ENCODE measurements around the gene WBP1L.

DNA sequence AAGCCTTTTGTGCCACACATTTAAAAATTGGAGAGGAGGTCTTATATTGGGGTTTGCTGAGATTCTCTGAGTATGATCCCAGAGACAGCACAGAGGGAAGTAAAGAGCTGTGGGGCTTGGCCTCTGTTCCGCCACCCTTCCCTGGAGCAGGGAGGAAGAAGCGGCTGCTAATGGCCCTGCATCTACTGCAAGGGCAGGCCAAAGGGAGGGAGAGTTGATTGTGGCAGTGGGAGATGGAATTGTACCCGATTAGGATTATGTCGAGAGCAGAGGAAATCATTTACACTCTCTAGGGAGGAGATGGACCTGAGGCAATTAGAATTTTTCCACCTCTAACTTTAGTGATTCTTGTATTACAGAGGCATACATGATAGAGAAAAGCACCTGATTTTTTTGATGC is 64.6 kb downstream of the WBP1L start:
- TF ChIP-seq, protein P1, sequence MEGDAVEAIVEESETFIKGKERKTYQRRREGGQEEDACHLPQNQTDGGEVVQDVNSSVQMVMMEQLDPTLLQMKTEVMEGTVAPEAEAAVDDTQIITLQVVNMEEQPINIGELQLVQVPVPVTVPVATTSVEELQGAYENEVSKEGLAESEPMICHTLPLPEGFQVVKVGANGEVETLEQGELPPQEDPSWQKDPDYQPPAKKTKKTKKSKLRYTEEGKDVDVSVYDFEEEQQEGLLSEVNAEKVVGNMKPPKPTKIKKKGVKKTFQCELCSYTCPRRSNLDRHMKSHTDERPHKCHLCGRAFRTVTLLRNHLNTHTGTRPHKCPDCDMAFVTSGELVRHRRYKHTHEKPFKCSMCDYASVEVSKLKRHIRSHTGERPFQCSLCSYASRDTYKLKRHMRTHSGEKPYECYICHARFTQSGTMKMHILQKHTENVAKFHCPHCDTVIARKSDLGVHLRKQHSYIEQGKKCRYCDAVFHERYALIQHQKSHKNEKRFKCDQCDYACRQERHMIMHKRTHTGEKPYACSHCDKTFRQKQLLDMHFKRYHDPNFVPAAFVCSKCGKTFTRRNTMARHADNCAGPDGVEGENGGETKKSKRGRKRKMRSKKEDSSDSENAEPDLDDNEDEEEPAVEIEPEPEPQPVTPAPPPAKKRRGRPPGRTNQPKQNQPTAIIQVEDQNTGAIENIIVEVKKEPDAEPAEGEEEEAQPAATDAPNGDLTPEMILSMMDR (IDR thresholded peaks at IDR 0.05): no peak
- no peak for TF ChIP-seq POLR2A (IDR thresholded peaks at IDR 0.05)
